GM12878 (cell line): ENCODE data around the gene RP2. TPM values are rescaled to one million over a fixed set of nuclear protein-coding genes. Genes with fewer than 3 reads are reported as not detected.
A peak's percentile ranks its signal among the peaks of the same experiment; 100 is the strongest.

ENCODE experiments used
- ATAC-seq: fragments of 200-7000 bp; cut with Tn5 transposase; 3 replicates; pipeline ENCODE4 v1.9.1; 2020; ENCODE audit warnings: mild to moderate bottlenecking, moderate library complexity
- BruUV-seq: library from RNA; stranded (reverse); fragments of 400-500 nt; replicated peaks from 2 replicates; lab custom pipeline; 2021; lab: Mats Ljungman, UMichigan
- CTCF ChIA-PET: fragments of 300-600 bp; sonication (Branson Sonifier 250); formaldehyde crosslinking; extraction: SDS; loops from one replicate; lab custom pipeline; 2021; ENCODE audit warnings: inconsistent platforms; lab: Yijun Ruan, JAX
- POLR2A ChIA-PET: fragments of 350-600 bp; formaldehyde crosslinking; extraction: SDS; loops from one replicate; lab custom pipeline; 2021; ENCODE audit warnings: inconsistent platforms; lab: Charles Lee
- RAD21 ChIA-PET: fragments of 300-600 bp; sonication (Branson Sonifier 250); formaldehyde crosslinking; loops from one replicate; lab custom pipeline; 2023; ENCODE audit warnings: antibody characterized with exemption; ENCODE audit not compliant: unreplicated experiment; lab: Charles Lee
- SMC1A ChIA-PET: fragments of 300-600 bp; sonication (Branson Sonifier 250); formaldehyde crosslinking; loops from one replicate; lab custom pipeline; 2023; ENCODE audit not compliant: unreplicated experiment, uncharacterized antibody; lab: Charles Lee
- DNase-seq: peaks from one replicate; pipeline ENCODE4 v3.0.0-alpha.2; 2011; ENCODE audit warnings: low read depth, low spot score
- FAIRE-seq: peaks from 3 replicates; lab custom pipeline; 2011; peaks lifted over from hg19 to GRCh38; lab: Jason Lieb, UNC
- H2AFZ ChIP-seq: 2 replicates; pipeline ENCODE4 v1.6.0; 2011; ENCODE audit warnings: low read depth, low read length, control low read depth; ENCODE audit not compliant: control insufficient read depth
- H3K27ac ChIP-seq: 2 replicates; pipeline ENCODE4 v1.5.1; 2011; ENCODE audit warnings: control low read depth; ENCODE audit not compliant: control insufficient read depth, insufficient read depth
- H3K27me3 ChIP-seq, 2 experiments: replicated peaks in 1 of 2; 2 replicates each; pipeline versions ENCODE4 v1.6.0 to v1.6.1; 2011; ENCODE audit warnings: low read length in 1 of 2; ENCODE audit not compliant: control insufficient read depth in 2 of 2, insufficient read depth in 2 of 2
- H3K36me3 ChIP-seq, 2 experiments: 2 replicates each; pipeline ENCODE4 v1.5.1; 2011; ENCODE audit warnings: low read length in 1 of 2; ENCODE audit not compliant: control insufficient read depth in 2 of 2, insufficient read depth in 2 of 2
- H3K4me1 ChIP-seq: 2 replicates; pipeline ENCODE4 v1.6.1; 2011; ENCODE audit warnings: mild to moderate bottlenecking, low read length, moderate library complexity, mixed read lengths; ENCODE audit not compliant: control insufficient read depth, insufficient read depth
- H3K4me2 ChIP-seq: 2 replicates; pipeline ENCODE4 v1.6.0; 2011; ENCODE audit warnings: control low read depth; ENCODE audit not compliant: control insufficient read depth, insufficient read depth
- H3K4me3 ChIP-seq: fragments of 200-600 bp; sonication (generic); 2 replicates; pipeline ENCODE4 v1.5.1; 2016
- H3K79me2 ChIP-seq: 2 replicates; pipeline ENCODE4 v1.6.0; 2011; ENCODE audit warnings: low read length; ENCODE audit not compliant: control insufficient read depth, insufficient read depth
- H3K9ac ChIP-seq: 2 replicates; pipeline ENCODE4 v1.8.0; 2011; ENCODE audit warnings: low read length, control low read depth, mixed read lengths; ENCODE audit not compliant: control insufficient read depth, insufficient read depth
- H3K9me3 ChIP-seq: replicated peaks from 3 replicates; pipeline ENCODE4 v1.5.1; 2011; ENCODE audit warnings: mild to moderate bottlenecking, low read length; ENCODE audit not compliant: control insufficient read depth, insufficient read depth
- H4K20me1 ChIP-seq: 2 replicates; pipeline ENCODE4 v1.6.0; 2011; ENCODE audit not compliant: control insufficient read depth, insufficient read depth
- BCL11A ChIP-seq: IDR thresholded peaks from 2 replicates; pipeline ENCODE4 v1.6.1; 2011; ENCODE audit warnings: low read depth, low read length
- BHLHE40 ChIP-seq, 2 experiments: fragments of 450-650 bp in 1 of 2; IDR thresholded peaks; 2 replicates each; pipeline ENCODE4 v1.6.1; 2011 to 2017; ENCODE audit warnings: low read depth in 2 of 2, borderline replicate concordance in 1 of 2, improper control_type of control experiment in 1 of 2, low read length in 1 of 2, mild to moderate bottlenecking in 1 of 2
- CUX1 ChIP-seq: IDR thresholded peaks from 2 replicates; pipeline ENCODE4 v1.6.1; 2012; ENCODE audit warnings: improper control_type of control experiment, low read depth, low read length; ENCODE audit not compliant: insufficient replicate concordance
- DPF2 ChIP-seq: fragments of 450-650 bp; IDR thresholded peaks from 2 replicates; pipeline ENCODE4 v1.6.1; 2017; ENCODE audit warnings: mild to moderate bottlenecking
- POU2F2 ChIP-seq: IDR thresholded peaks from 3 replicates; pipeline ENCODE4 v1.6.1; 2011; ENCODE audit warnings: low read depth, mild to moderate bottlenecking, low read length, borderline replicate concordance
- RAD21 ChIP-seq: IDR thresholded peaks from 2 replicates; pipeline ENCODE4 v1.6.1; 2011; ENCODE audit warnings: mild to moderate bottlenecking, low read depth, low read length, moderate library complexity; ENCODE audit not compliant: insufficient read depth
- SMC3 ChIP-seq: IDR thresholded peaks from 2 replicates; pipeline ENCODE4 v1.6.1; 2011; ENCODE audit warnings: low read length, improper control_type of control experiment, borderline replicate concordance
- YY1 ChIP-seq: IDR thresholded peaks from 2 replicates; pipeline ENCODE4 v1.6.1; 2011; ENCODE audit warnings: low read depth, mild to moderate bottlenecking, low read length
- ZNF24 ChIP-seq: fragments of 450-650 bp; IDR thresholded peaks from 2 replicates; pipeline ENCODE4 v1.6.1; 2017; ENCODE audit warnings: antibody characterized with exemption, mild to moderate bottlenecking
- WGBS: methylation state at CpG from one replicate; pipeline ENCODE4 v1.1.6; 2016; ENCODE audit warnings: low lambda C conversion rate; ENCODE audit not compliant: insufficient replicate concordance, insufficient coverage; ENCODE audit errors: missing lambda C conversion rate; 5-methylcytosine and 5-hydroxymethylcytosine counted together
- in situ Hi-C: fragments of 300-500 bp; cut with MboI; formaldehyde crosslinking; loops from 9 replicates; pipeline ENCODE4 v1.14.3; 2018; ENCODE audit warnings: mixed read lengths
- intact Hi-C: fragments of 100-400 bp; cut with micrococcal nuclease; formaldehyde crosslinking; loops from one replicate; pipeline ENCODE4 v1.14.2; 2022; ENCODE audit not compliant: unreplicated experiment
- polyA plus RNA-seq, 11 experiments: library from polyadenylated mRNA; depleted of rRNA in 4 of 11; unstranded in 6 of 11; stranded (reverse) in 5 of 11; fragments of >200 nt; fragmentation: Nextera tagmentation in 4 of 11; fragmentation: Illumina TruSeq in 1 of 11; extraction: Ambion mirVana in 4 of 11; extraction: Trizol in 1 of 11; gene quantifications; 1 replicate in 1 of 11; 2 replicates in 10 of 11; pipeline versions ENCODE4 v1.2.1 to v1.2.3, GENCODE V29; 2011 to 2016; ENCODE audit warnings: inconsistent platforms in 2 of 11, missing spikeins in 2 of 11, low read depth in 1 of 11
- total RNA-seq, 4 experiments: library from RNA; depleted of rRNA in 3 of 4; stranded (reverse); fragments of >200 nt in 3 of 4; fragmentation: Illumina TruSeq in 1 of 4; extraction: Trizol in 1 of 4; gene quantifications; 2 replicates each; pipeline versions ENCODE4 v1.2.1 to v1.2.3, GENCODE V29; 2013 to 2021
- TF ChIP-seq, protein P1 (sequence below), 3 experiments: IDR thresholded peaks in 2 of 3; conservative IDR thresholded peaks in 1 of 3; 2 replicates each; pipeline ENCODE4 v1.5.1; 2011; ENCODE audit warnings: low read depth in 3 of 3, low read length in 3 of 3, mild to moderate bottlenecking in 3 of 3, control low read depth in 2 of 3, moderate library complexity in 2 of 3, inconsistent platforms in 1 of 3, mixed read lengths in 1 of 3; ENCODE audit not compliant: control insufficient read depth in 2 of 3, insufficient read depth in 1 of 3; ENCODE audit errors: extremely low read depth in 1 of 3

RP2 gene
- total and polyA plus RNA-seq, 10 of the 15 experiments (the other 5 are each of a cell fraction or from before 2014, with no cell fraction given): 3.5 to 11.0 (median 5.7) TPM

- Histone ChIP-seq H3K4me3 (no peak overlapping the region), H2AFZ (no peak overlapping the region), H4K20me1 (no peaks in the 10 kb centered on the region), H3K9ac (no peak overlapping the region), H3K9me3 (no peaks in the 10 kb centered on the region), H3K79me2 (no peaks in the 10 kb centered on the region), H3K4me2 (no peak overlapping the region), H3K36me3 (no peaks in the 10 kb centered on the region), H3K27ac (no peak overlapping the region), H3K4me1 (peaks cover 20% of the 10 kb centered on the region), H3K27me3 (no peaks in the 10 kb centered on the region)
- in situ Hi-C loops: loop anchor here (10.0 kb wide), 2 partner anchors 242 to 412 kb away; no protein-coding TSS in a partner anchor
- 43% methylated on average over 8 of the region's 8 CpGs for WGBS
- FAIRE-seq (no peak), DNase-seq (no peak), ATAC-seq (peak; percentile 80)
- ChIA-PET CTCF (interaction anchor here (0.6 to 9.4 kb wide), 44 partner anchors 8 to 421 kb away, joined by 3 to 110 read pairs (median 4); partner anchors contain the start of gene SLC9A7), POLR2A (interaction anchor here (0.6 kb wide), 1 partner anchor 143 kb away, joined by 4 read pairs; no protein-coding TSS in a partner anchor), SMC1A (interaction anchor here (0.6 to 4.9 kb wide), 19 partner anchors 12 to 414 kb away, joined by 3 to 36 read pairs (median 6); no protein-coding TSS in a partner anchor), RAD21 (interaction anchor here (0.6 to 3.7 kb wide), 27 partner anchors 12 to 539 kb away, joined by 3 to 28 read pairs (median 5); partner anchors contain the start of gene SLC9A7)
- TF ChIP-seq POU2F2: peak; percentile 35; the same call in 1 of the 3 replicates
- TF ChIP-seq CUX1: no peak
- TF ChIP-seq BCL11A: no peak
- 0 out of 2 replicates have a peak, but pooled peaks have one; percentile 35 for TF ChIP-seq ZNF24
- no peak for TF ChIP-seq DPF2
- TF ChIP-seq YY1: peak; percentile 68; the same call in 1 of the 2 replicates
- 0 out of 4 replicates have a peak, but pooled peaks of 1 of the 2 experiments have one; percentile 23 for TF ChIP-seq BHLHE40 (IDR thresholded peaks at IDR 0.05; ENCODE audit: borderline replicate concordance in 1 of 2, low read depth in 2 of 2, low read length in 1 of 2)
- TF ChIP-seq, protein P1, sequence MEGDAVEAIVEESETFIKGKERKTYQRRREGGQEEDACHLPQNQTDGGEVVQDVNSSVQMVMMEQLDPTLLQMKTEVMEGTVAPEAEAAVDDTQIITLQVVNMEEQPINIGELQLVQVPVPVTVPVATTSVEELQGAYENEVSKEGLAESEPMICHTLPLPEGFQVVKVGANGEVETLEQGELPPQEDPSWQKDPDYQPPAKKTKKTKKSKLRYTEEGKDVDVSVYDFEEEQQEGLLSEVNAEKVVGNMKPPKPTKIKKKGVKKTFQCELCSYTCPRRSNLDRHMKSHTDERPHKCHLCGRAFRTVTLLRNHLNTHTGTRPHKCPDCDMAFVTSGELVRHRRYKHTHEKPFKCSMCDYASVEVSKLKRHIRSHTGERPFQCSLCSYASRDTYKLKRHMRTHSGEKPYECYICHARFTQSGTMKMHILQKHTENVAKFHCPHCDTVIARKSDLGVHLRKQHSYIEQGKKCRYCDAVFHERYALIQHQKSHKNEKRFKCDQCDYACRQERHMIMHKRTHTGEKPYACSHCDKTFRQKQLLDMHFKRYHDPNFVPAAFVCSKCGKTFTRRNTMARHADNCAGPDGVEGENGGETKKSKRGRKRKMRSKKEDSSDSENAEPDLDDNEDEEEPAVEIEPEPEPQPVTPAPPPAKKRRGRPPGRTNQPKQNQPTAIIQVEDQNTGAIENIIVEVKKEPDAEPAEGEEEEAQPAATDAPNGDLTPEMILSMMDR (IDR thresholded peaks at IDR 0.05 in 2 of 3, conservative IDR thresholded peaks at IDR 0.05 in 1 of 3; ENCODE audit: control insufficient read depth in 2 of 3, extremely low read depth in 1 of 3, insufficient read depth in 1 of 3, low read depth in 3 of 3, low read length in 3 of 3): peak; percentile 88 to 93 (median 90)
- peak; percentile 93 for TF ChIP-seq RAD21
- peak; percentile 99 for TF ChIP-seq SMC3
- no TSS peak for BruUV-seq
- intact Hi-C loops: loop anchor here (1.0 to 2.0 kb wide), 6 partner anchors 37 to 415 kb away; partner anchors contain the start of gene SLC9A7
These were observed 40.2 kb upstream of the RP2 start for GRCh38 chrX:46796574-46797191.
